HT-29 (cell line): Measurements from ENCODE around the gene SYNGR4. TPM values are rescaled to one million over a fixed set of nuclear protein-coding genes. Genes with fewer than 3 reads are reported as not detected.
A peak's percentile ranks its signal among the peaks of the same experiment; 100 is the strongest.
"Not testable (repeated sequence)": the region's sequence is repeated elsewhere in the genome, so short reads cannot be mapped to it uniquely, and the experiment has no call there.

ENCODE experiments used
- DNase-seq: peaks from one replicate; pipeline ENCODE4 v3.0.0-alpha.2; 2015; ENCODE audit warnings: low spot score
- total RNA-seq: library from RNA; depleted of rRNA; stranded (reverse); fragments of >200 nt; shearing (Covaris generic); gene quantifications from 2 replicates; pipeline ENCODE4 v1.2.3, GENCODE V29; 2014; rRNA removed

SYNGR4 gene, protein sequence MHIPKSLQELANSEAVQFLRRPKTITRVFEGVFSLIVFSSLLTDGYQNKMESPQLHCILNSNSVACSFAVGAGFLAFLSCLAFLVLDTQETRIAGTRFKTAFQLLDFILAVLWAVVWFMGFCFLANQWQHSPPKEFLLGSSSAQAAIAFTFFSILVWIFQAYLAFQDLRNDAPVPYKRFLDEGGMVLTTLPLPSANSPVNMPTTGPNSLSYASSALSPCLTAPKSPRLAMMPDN
- total RNA-seq = 0.34 and 1.2 TPM in 2 replicates

DNA sequence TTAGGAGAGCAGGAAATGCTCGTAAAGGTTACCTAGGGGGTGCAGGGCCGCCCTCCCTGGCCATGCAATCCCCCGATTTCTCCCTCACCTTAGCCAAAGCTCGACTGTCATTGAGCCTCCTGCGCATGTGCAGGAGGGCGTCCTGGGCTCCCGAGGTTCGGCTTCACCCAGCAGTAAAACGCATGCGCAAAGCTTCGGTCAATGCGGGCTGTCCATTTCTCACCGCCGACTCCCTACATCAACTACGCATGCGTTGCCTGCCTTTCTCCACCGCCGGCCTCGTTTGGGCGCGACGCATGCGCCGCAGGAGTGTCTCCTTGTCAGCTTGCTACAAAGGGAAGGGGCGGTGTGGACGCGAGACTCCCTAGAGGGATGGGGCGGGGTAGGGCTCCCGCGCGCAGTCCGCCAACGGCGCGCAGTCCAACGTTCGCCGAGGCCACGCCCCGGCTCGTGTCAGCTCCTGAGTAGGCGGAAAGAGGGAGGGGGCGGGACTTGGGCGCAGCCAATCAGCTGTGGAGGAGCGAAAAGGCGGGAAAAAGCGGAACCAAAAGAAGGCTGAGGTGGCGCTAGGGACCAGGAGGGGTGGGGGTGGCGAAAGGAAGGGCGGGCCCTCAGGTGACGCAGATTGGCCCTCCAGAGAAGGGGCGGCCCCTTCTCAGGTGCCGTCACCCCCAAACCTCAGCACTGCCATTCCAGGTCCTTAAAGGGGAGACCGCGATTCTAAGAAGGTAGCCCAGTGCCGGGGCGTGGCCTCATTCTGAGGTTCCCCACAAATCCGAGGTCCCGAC is at the start of gene SYNGR4, which contains the start of gene TMEM143:
TSS of gene SYNGR4 (plus strand) at position 558 of the 788 bp plus-strand sequence. CDS start 1,476 bp downstream, outside the sequence.
TSS of gene TMEM143 (minus strand) at position 131 of the 788 bp plus-strand sequence. CDS start at position 111, 20 bp downstream.
- peak; percentile 100 for DNase-seq

DNA sequence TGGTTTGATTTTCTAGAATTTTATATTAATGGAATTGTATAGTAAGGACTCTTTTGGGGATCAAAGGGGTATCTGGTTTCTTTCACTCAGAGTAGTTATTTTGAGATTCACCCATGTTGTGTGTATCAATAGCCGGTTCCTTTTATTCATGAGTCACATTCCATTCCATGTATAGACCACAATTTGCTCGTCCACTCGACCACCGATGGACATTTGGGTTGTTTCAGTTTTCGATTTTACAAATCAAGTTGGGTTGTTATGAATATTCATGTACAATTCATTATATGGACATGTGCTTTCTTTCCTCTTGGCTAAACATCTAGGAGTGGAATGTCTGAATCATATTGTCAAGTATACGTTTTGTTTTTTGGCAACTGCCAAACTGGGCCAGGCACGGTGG is 48.5 kb upstream of the SYNGR4 start:
- no peak for DNase-seq

GRCh38 chr19:48317708-48317960 is 46.5 kb upstream of the SYNGR4 start:
- DNase-seq = not testable (repeated sequence)

DNA sequence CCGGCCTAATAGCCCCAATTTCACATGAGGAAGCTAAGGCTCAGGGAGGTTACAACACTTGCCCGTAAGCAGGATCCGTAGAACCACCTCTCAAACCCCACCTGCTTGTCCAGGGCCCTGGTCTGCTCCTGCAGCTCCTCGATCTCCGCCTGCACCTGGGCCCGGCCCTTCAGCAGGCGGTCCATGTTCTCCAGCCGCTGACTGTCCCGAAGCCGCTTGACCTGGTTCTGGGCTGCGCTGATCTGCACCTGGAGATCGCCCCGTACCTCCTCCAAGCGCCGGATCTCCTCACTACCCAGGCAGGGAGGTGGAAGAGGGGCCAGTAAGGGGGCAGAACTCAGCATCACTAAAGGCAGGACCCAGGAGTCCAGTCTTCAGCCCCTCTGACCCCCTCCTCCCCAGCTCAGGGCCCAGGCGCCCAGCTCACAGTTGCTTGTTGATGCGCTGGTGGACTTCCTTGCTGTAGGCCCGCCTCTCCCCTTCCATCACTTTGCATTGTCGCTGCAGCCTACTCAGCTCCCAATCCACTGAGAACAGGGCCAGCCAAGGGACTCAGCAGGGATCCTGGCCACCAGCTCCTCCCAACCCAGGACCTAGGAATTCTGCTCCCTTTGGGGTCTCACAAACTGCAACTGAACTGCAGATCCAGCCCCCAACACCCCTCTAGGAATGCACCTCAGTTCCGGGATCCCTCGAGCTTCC is 45.7 kb upstream of the SYNGR4 start:
- no peak for DNase-seq

DNA sequence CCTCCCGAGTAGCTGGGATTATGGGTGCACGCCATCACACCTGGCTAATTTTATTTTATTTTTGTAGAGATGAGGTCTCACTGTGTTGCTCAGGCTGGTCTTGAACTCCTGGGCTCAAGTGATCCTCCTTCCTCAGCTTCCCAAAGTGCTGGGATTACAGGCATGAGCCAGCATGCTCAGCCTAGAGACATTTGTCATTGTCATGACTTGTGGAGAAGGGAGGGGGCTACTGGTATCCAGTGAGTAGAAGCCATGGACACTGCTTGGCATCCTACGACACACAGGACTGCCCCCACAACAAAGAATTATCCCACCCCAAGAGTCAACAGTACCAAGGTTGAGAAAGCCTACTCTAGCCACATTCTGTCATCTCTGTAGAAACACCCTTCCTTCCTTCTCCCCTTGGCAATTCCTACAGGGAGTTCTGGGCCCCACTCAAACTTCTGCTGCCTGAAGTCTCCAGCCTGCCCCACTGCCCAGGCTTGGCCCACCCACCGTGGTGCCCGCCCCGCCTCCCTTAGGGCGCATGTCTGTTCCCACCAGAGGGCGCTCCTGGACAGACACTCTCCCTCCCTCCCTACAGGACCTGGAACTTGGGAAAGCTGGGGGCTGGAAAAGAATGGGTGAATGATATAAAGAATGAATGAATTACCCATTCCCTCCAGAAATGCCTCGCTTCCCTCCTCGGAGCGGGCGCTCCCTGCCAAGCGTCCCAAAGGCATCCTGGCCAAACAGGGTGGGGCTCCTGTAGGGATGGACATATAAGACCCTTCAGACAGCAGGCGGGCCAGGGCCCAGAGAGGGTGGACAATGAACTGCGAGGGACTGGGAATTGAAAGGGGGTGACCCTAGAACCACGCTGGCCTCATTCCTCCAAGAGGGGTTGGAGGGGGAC is 44.3 kb upstream of the SYNGR4 start:
- peak; percentile 94 for DNase-seq

DNA sequence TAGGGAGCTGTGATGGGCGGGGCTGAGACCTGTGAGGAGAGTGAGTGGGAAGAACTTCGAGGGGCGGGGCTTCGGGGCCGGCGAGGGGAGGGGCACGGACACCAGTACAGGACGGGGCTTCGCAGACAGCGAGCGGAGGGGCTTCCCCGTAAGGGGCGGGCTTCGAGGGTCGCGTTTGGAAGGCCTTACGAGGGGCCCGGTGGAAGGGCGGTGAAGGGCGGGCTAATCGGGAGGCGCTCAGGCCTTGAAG is 42.9 kb upstream of the SYNGR4 start:
- peak; percentile 99 for DNase-seq

- DNase-seq = peak; percentile 100
Observed at GRCh38 chr19:48321622-48322591, 42.3 kb upstream of the SYNGR4 start.

- peak; percentile 38 for DNase-seq
Observed at GRCh38 chr19:48325265-48325910, 38.8 kb upstream of the SYNGR4 start, which contains the start of gene EMP3. TSS of gene EMP3 (plus strand) at chr19:48325552. CDS start at chr19:48326845, 1,293 bp downstream.

GRCh38 chr19:48329167-48329891 is 34.8 kb upstream of the SYNGR4 start:
- peak; percentile 74 for DNase-seq

DNA sequence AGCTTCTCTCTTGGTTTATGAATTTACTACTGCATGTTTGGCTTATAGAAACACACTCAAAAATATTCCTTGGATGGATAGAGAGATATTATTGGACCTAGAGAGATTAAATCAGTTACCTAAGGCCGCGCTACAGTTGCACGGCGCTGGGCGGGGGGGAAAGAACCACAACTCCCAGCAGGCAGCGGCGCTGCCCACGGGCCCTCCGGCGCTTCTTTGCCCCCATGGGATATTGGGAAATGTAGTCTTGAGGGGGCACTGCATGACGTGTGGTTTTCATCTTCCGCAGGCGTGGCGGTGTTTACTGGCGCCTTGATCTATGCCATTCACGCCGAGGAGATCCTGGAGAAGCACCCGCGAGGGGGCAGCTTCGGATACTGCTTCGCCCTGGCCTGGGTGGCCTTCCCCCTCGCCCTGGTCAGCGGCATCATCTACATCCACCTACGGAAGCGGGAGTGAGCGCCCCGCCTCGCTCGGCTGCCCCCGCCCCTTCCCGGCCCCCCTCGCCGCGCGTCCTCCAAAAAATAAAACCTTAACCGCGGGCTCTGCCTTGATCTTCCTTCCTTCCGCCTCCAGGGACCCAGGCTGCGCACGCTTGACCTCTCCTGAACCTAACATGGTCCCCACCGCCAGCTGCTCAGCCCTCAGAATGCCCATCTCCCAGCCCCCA is 34.0 kb upstream of the SYNGR4 start:
- peak; percentile 97 for DNase-seq

DNA sequence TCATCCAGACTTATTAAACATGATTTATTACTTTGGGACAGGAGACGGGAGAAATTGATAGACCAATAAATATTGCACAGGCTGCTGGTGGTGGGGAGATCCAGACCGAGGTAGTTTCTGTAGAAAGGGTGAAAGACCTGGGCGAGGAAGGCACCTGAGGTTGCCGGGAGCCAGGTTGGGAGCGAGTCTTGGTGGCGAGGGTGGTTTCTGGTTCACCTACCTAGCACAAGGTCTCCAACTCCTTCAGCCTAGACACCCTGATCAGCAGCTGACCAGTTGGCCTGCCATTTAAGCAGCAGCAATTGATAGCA is 31.9 kb upstream of the SYNGR4 start:
- DNase-seq = no peak

- DNase-seq = peak; percentile 100
Observed at GRCh38 chr19:48332662-48333466, 31.3 kb upstream of the SYNGR4 start.

- DNase-seq = peak; percentile 99
Observed at GRCh38 chr19:48333467-48334384, 30.4 kb upstream of the SYNGR4 start.

DNA sequence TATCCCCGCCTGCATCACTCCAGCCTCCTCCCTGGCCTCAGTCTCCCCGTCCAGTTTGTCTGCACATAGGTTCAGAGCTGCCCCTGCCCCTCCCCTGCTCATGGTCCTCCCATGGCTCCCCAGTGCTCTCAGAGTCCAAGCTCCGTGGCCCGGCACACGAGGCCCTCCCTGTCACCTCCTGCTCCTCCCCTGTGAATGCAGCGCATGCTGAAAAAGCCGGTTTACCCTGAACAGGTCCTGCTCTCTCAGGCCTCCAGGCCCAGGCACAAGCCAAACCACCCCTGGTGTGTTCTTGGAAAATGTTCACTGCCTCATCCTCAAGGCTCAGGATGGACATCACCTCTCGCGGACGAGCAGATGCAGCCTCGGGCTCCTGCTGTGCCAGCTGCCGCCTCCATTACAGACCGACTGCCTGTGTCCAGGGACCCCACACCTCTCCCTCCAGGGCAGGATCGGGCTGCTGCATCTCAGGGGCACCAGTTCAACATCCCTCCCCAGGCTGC is 25.9 kb upstream of the SYNGR4 start:
- DNase-seq = no peak

GRCh38 chr19:48338802-48339503 is 25.2 kb upstream of the SYNGR4 start:
- DNase-seq = no peak

- DNase-seq = no peak
Observed at GRCh38 chr19:48340995-48341394, 23.2 kb upstream of the SYNGR4 start.
